ENCODE data around the gene PHLDA1.
"Not testable (repeated sequence)": the region's sequence is repeated elsewhere in the genome, so short reads cannot be mapped to it uniquely, and the experiment has no call there.

Gene PHLDA1

GRCh38 chr12:75984577-75985182 is 46.9 kb downstream of the PHLDA1 start:
- no peak for DNase-seq

- not testable (repeated sequence) for DNase-seq
These were observed 47.7 kb downstream of the PHLDA1 start for GRCh38 chr12:75983851-75984250.

DNA sequence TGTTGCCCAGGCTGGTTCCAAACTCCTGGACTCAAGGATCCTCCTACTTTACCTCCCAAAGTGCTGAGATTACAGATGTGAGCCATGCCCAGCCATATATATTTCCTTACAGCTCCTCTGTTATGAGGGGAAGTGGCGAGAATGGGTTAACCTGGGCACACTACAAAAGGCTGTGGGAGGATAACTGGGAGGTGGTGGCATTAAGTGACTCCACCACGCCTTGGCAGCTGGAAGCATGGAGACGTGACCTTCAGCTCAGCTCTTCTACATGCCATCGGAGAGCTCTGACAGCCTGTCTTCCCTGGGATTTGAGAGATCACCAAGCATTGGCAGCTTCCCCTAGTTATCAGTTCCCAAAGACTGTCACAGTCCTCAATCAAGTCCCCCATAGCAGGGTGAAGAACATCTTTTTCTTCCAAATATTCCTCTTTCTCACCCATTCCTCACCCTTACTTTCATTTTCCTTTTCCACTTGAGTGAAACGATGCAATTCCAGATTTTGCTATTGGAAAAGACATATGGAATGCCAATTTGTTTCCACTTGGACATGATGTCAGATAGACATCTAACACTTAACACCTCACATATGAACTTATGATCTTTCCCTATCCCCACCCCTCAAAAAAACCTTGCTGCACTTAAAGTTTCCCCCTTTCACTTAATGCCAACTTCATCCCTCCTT is 48.5 kb downstream of the PHLDA1 start:
- DNase-seq: no peak

- no peak for DNase-seq
These were observed 49.4 kb downstream of the PHLDA1 start for GRCh38 chr12:75982169-75982564.

DNA sequence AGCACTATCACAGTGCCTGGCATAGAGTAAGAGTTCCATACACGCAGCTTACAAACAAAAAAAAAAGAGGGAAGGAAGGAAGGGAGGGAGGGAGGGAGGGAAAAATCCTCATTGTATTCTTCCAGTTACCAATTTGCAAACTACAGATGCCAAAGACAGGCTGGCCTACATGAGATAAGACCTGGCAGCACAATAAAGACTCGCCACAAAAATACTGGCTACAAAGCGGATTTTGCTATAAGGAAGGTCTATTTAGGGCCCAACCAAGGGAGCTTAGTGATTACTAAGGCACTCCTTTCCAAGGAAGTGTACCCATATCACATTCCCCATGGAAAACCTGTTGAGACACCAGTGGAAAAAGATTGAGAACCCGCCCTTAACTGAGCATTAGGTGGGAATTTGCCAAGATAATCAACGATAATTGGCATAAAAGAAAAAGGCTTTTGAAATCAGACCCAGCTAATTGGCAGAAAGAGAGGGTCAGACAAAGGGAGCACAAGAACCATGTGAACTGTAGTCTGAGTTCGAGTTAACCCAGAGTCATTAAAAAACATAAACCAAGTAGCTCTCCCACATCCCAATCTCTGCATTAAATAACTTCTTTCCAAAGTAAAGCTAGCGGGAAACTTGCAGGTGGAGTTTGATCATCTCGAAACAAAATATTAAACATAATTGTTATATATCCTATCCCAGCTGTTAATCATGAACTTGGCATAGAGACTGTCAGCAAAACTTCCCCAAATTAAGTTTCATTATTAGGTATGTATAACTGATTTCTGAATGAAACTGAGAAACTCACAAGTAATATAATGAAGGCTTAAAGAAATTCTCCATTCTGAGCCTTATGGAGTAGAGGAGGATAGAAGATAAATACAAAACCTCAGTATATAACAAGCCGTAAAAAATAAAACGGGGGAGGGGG is 50.1 kb downstream of the PHLDA1 start:
- no peak for DNase-seq

GRCh38 chr12:75979181-75979580 is 52.4 kb downstream of the PHLDA1 start:
- DNase-seq: no peak

- DNase-seq: no peak
These were observed 52.9 kb downstream of the PHLDA1 start for GRCh38 chr12:75978677-75979076.

DNA sequence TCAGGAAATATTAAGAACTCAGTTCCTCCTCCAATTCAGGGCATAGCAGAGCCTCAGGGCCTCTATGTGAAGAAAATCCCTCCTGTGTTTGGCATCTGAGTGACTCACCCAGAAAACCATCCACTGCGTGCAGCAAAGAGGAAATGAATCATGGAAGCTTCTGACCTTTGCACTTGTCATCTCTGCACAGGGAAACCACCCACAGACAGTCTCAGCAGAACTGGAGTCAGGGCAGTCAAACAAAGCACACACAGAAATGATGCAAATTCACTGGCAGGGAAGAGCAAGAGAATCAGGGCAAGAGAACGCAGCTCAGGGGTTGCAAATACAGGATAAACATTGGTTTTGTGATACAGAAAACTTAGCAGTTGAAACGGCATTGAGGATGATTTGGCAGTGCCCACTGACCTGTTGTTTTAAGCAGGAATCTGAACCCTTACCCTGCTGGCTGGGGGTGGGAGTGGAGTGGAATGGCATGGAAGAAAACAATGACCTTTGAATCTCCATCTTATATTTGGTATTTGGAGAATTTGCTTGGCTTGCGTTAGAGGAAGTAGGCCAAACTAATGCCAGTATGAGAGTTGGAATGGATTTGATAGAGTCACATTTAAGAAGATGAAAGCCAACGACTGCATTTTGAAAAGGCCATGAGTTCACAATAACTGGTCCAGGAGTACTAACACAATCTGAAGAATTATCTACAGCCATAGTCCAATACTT is 53.5 kb downstream of the PHLDA1 start:
- peak; percentile 87 for DNase-seq

- no peak for DNase-seq
These were observed 54.0 kb downstream of the PHLDA1 start for GRCh38 chr12:75977590-75977951.

DNA sequence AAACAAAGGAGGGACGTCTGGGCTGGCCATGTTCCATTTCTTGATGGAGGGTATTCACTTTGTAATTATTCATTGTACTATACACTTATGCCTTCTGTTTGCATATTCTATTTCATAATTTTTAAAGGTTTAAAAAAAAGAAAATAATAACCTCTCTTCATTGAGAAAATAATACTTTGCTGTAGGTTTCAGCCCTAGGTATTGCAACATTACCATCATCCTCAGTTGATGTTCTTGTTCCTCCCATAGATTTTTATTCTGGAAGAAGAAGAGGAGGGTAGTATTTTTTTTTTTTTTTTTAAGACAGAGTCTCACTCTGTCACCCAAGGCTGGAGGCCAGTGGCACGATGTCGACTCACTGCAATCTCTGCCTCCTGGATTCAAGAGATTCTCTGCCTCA is 54.7 kb downstream of the PHLDA1 start:
- no peak for DNase-seq

GRCh38 chr12:75976113-75976512 is 55.5 kb downstream of the PHLDA1 start:
- DNase-seq: no peak

GRCh38 chr12:75975702-75976101 is 55.9 kb downstream of the PHLDA1 start:
- DNase-seq: no peak
